WTC11 (cell line): ENCODE measurements around the gene GABBR2. TPM values are rescaled to one million over a fixed set of nuclear protein-coding genes. Genes with fewer than 3 reads are reported as not detected.

ENCODE experiments used
- ATAC-seq: fragments of 200-7000 bp; cut with Tn5 transposase; 2 replicates; pipeline ENCODE4 v1.10.0; 2021; ENCODE audit warnings: mild to moderate bottlenecking, moderate library complexity
- CTCF ChIA-PET: fragments of 300-600 bp; sonication (Branson Sonifier 250); formaldehyde crosslinking; loops from one replicate; lab custom pipeline; 2021; ENCODE audit warnings: antibody characterized with exemption; lab: Charles Lee
- POLR2A ChIA-PET: fragments of 350-600 bp; sonication (Branson Sonifier 250); formaldehyde crosslinking; loops from one replicate; lab custom pipeline; 2021; ENCODE audit warnings: antibody characterized with exemption; lab: Charles Lee
- DNase-seq: peaks from one replicate; pipeline ENCODE4 v3.0.0; 2021; ENCODE audit warnings: low spot score
- H3K27ac Mint-ChIP-seq: 2 replicates; pipeline ENCODE4 v1.8.0; 2021; ENCODE audit warnings: mixed read lengths
- H3K27me3 Mint-ChIP-seq: 2 replicates; pipeline ENCODE4 v1.8.0; 2021; ENCODE audit warnings: low read depth, mild to moderate bottlenecking, moderate library complexity, mixed read lengths
- H3K36me3 Mint-ChIP-seq: 2 replicates; pipeline ENCODE4 v1.8.0; 2021; ENCODE audit warnings: mixed read lengths
- H3K4me1 Mint-ChIP-seq: 2 replicates; pipeline ENCODE4 v1.8.0; 2022; ENCODE audit warnings: mixed read lengths
- H3K4me3 Mint-ChIP-seq: 2 replicates; pipeline ENCODE4 v1.8.0; 2021; ENCODE audit warnings: mild to moderate bottlenecking, moderate library complexity, mixed read lengths
- H3K9me3 Mint-ChIP-seq: 2 replicates; pipeline ENCODE4 v1.8.0; 2021; ENCODE audit warnings: mixed read lengths
- AFF4 ChIP-seq: sonication (generic); formaldehyde crosslinking; IDR thresholded peaks from 2 replicates; pipeline ENCODE4 v1.8.1; 2023; ENCODE audit warnings: mild to moderate bottlenecking, missing genetic modification reagents, borderline replicate concordance
- GABPB1 ChIP-seq: sonication (generic); formaldehyde crosslinking; IDR thresholded peaks from 2 replicates; pipeline ENCODE4 v1.8.1; 2023; ENCODE audit warnings: mild to moderate bottlenecking, missing genetic modification reagents
- MXD4 ChIP-seq: fragments of 250-450 bp; sonication (Bioruptor Pico); IDR thresholded peaks from 2 replicates; pipeline ENCODE4 v1.8.0; 2021; ENCODE audit warnings: mild to moderate bottlenecking, moderate library complexity, borderline replicate concordance
- PREB ChIP-seq: sonication (generic); formaldehyde crosslinking; IDR thresholded peaks from 2 replicates; pipeline ENCODE4 v1.8.1; 2022; ENCODE audit warnings: mild to moderate bottlenecking, missing genetic modification reagents, moderate library complexity, borderline replicate concordance
- SMAD3 ChIP-seq: sonication (generic); formaldehyde crosslinking; IDR thresholded peaks from 2 replicates; pipeline ENCODE4 v1.8.0; 2022; ENCODE audit warnings: missing genetic modification reagents, mild to moderate bottlenecking, borderline replicate concordance
- ZNF219 ChIP-seq: sonication (generic); formaldehyde crosslinking; IDR thresholded peaks from 2 replicates; pipeline ENCODE4 v1.8.0; 2023; ENCODE audit warnings: missing genetic modification reagents, mild to moderate bottlenecking, borderline replicate concordance
- total RNA-seq: library from RNA; stranded (reverse); gene quantifications from 3 replicates; pipeline ENCODE4 v1.2.3, GENCODE V29; 2021
- TF ChIP-seq, protein P1 (sequence below): sonication (generic); formaldehyde crosslinking; IDR thresholded peaks from 2 replicates; pipeline ENCODE4 v1.8.0; 2022; ENCODE audit warnings: missing genetic modification reagents
- TF ChIP-seq, protein P2 (sequence below): fragments of 250-450 bp; sonication (Bioruptor Pico); IDR thresholded peaks from 2 replicates; pipeline ENCODE4 v1.9.0; 2021; ENCODE audit warnings: moderate library complexity, mild to moderate bottlenecking, inconsistent platforms, borderline replicate concordance
- TF ChIP-seq, protein P3 (sequence below): sonication (generic); formaldehyde crosslinking; IDR thresholded peaks from 2 replicates; pipeline ENCODE4 v1.8.1; 2023; ENCODE audit warnings: mild to moderate bottlenecking, missing genetic modification reagents

GABBR2 gene
- total RNA-seq, 1 experiment from 2014 or later, result 0.92 TPM

- H3K9me3 Mint-ChIP-seq, result no peaks in the 10 kb centered on the region
- no peak overlapping the region for H3K27ac Mint-ChIP-seq
- ChIA-PET POLR2A (interaction anchor here (0.6 kb wide), 1 partner anchor 10 kb away, joined by 3 read pairs; no protein-coding TSS in a partner anchor), CTCF (interaction anchor here (0.6 to 1.6 kb wide), 5 partner anchors 49 to 184 kb away, joined by 3 to 4 read pairs (median 4); no protein-coding TSS in a partner anchor)
- H3K4me3 Mint-ChIP-seq, result no peak overlapping the region
- no peaks in the 10 kb centered on the region for H3K27me3 Mint-ChIP-seq
- ATAC-seq (no peak), DNase-seq (no peak)
- TF ChIP-seq, protein P1, sequence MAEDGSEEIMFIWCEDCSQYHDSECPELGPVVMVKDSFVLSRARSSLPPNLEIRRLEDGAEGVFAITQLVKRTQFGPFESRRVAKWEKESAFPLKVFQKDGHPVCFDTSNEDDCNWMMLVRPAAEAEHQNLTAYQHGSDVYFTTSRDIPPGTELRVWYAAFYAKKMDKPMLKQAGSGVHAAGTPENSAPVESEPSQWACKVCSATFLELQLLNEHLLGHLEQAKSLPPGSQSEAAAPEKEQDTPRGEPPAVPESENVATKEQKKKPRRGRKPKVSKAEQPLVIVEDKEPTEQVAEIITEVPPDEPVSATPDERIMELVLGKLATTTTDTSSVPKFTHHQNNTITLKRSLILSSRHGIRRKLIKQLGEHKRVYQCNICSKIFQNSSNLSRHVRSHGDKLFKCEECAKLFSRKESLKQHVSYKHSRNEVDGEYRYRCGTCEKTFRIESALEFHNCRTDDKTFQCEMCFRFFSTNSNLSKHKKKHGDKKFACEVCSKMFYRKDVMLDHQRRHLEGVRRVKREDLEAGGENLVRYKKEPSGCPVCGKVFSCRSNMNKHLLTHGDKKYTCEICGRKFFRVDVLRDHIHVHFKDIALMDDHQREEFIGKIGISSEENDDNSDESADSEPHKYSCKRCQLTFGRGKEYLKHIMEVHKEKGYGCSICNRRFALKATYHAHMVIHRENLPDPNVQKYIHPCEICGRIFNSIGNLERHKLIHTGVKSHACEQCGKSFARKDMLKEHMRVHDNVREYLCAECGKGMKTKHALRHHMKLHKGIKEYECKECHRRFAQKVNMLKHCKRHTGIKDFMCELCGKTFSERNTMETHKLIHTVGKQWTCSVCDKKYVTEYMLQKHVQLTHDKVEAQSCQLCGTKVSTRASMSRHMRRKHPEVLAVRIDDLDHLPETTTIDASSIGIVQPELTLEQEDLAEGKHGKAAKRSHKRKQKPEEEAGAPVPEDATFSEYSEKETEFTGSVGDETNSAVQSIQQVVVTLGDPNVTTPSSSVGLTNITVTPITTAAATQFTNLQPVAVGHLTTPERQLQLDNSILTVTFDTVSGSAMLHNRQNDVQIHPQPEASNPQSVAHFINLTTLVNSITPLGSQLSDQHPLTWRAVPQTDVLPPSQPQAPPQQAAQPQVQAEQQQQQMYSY, result no peak
- no peak for TF ChIP-seq MXD4 (CRISPR knock-in tag)
- H3K36me3 Mint-ChIP-seq, result no peaks in the 10 kb centered on the region
- 0 out of 2 replicates have a peak, but pooled peaks cover 3% of the 10 kb centered on the region for H3K4me1 Mint-ChIP-seq
Measured at GRCh38 chr9:98593354-98594253, 115.1 kb downstream of the GABBR2 start.

- 0 out of 2 replicates have a peak, but pooled peaks cover 2% of the 10 kb centered on the region for H3K4me1 Mint-ChIP-seq
- POLR2A ChIA-PET, result no interaction called here
- no peak for ATAC-seq
- no peaks in the 10 kb centered on the region for H3K27me3 Mint-ChIP-seq
- H3K4me3 Mint-ChIP-seq, result no peak overlapping the region
- no peak for TF ChIP-seq SMAD3 (CRISPR knock-in tag)
- TF ChIP-seq ZNF219 (CRISPR knock-in tag), result no peak
- TF ChIP-seq, protein P2, sequence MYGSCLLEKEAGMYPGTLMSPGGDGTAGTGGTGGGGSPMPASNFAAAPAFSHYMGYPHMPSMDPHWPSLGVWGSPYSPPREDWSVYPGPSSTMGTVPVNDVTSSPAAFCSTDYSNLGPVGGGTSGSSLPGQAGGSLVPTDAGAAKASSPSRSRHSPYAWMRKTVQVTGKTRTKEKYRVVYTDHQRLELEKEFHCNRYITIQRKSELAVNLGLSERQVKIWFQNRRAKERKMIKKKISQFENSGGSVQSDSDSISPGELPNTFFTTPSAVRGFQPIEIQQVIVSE (CRISPR knock-in tag), result no peak
- TF ChIP-seq, protein P3, sequence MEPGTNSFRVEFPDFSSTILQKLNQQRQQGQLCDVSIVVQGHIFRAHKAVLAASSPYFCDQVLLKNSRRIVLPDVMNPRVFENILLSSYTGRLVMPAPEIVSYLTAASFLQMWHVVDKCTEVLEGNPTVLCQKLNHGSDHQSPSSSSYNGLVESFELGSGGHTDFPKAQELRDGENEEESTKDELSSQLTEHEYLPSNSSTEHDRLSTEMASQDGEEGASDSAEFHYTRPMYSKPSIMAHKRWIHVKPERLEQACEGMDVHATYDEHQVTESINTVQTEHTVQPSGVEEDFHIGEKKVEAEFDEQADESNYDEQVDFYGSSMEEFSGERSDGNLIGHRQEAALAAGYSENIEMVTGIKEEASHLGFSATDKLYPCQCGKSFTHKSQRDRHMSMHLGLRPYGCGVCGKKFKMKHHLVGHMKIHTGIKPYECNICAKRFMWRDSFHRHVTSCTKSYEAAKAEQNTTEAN (CRISPR knock-in tag), result no peak
- no peak for TF ChIP-seq MXD4 (CRISPR knock-in tag)
- no peak for TF ChIP-seq PREB (CRISPR knock-in tag)
- TF ChIP-seq GABPB1 (CRISPR knock-in tag), result no peak
- no peak for TF ChIP-seq AFF4 (CRISPR knock-in tag)
- TF ChIP-seq, all 79 proteins: peak for 0
- no peaks in the 10 kb centered on the region for H3K9me3 Mint-ChIP-seq
- no peak overlapping the region for H3K27ac Mint-ChIP-seq
- no peak for DNase-seq
- CTCF ChIA-PET, result no interaction called here
- no peaks in the 10 kb centered on the region for H3K36me3 Mint-ChIP-seq
Measured at GRCh38 chr9:98591696-98592095, 117.0 kb downstream of the GABBR2 start.
